B cell (primary cell): ENCODE results near the gene NDUFA6. TPM values are rescaled to one million over a fixed set of nuclear protein-coding genes. Genes with fewer than 3 reads are reported as not detected.

Experiments used
- ATAC-seq: fragments of 200-7000 bp; cut with Tn5 transposase; one replicate; pipeline ENCODE4 v1.10.0; 2021; ENCODE audit warnings: low read depth, mild to moderate bottlenecking, moderate number of reproducible peaks, moderate library complexity
- CTCF ChIA-PET: fragments of 350-600 bp; sonication (Branson Sonifier 250); formaldehyde crosslinking; loops from one replicate; lab custom pipeline; 2021; ENCODE audit warnings: antibody characterized with exemption, inconsistent platforms; lab: Charles Lee
- POLR2A ChIA-PET: fragments of 350-600 bp; sonication (Branson Sonifier 250); formaldehyde crosslinking; loops from one replicate; lab custom pipeline; 2021; ENCODE audit warnings: antibody characterized with exemption; lab: Charles Lee
- DNase-seq: peaks from one replicate; pipeline ENCODE4 v3.0.0; 2013
- H2AFZ ChIP-seq: 2 replicates; pipeline ENCODE4 v1.6.1; 2012; ENCODE audit warnings: mild to moderate bottlenecking, low read depth, low read length; ENCODE audit not compliant: insufficient read depth, poor library complexity, severe bottlenecking
- H3K27ac ChIP-seq, 2 donors: 1 replicate in 1 of 2; 2 replicates in 1 of 2; pipeline ENCODE4 v1.5.1; 2012 to 2013; ENCODE audit warnings: low read length in 2 of 2, mild to moderate bottlenecking in 2 of 2, moderate library complexity in 1 of 2
- H3K27me3 ChIP-seq, 4 experiments: fragments of 200-600 bp in 1 of 4; sonication (generic) in 1 of 4; replicated peaks in 1 of 4; 1 replicate in 2 of 4; 2 replicates in 2 of 4; pipeline versions ENCODE4 v1.6.1 to v1.7.0; 2013 to 2016; ENCODE audit warnings: low read length in 3 of 4, mild to moderate bottlenecking in 2 of 4, mixed read lengths in 1 of 4, moderate library complexity in 1 of 4; ENCODE audit not compliant: insufficient read depth in 4 of 4, control insufficient read depth in 3 of 4; ENCODE audit errors: control extremely low read depth in 1 of 4
- H3K36me3 ChIP-seq, 2 experiments: replicated peaks in 1 of 2; 1 replicate in 1 of 2; 2 replicates in 1 of 2; pipeline versions ENCODE4 v1.6.1 to v1.7.1; 2013; ENCODE audit warnings: low read length in 1 of 2; ENCODE audit not compliant: insufficient read depth in 2 of 2, control insufficient read depth in 1 of 2; ENCODE audit errors: control extremely low read depth in 1 of 2, extremely low read depth in 1 of 2
- H3K4me1 ChIP-seq, 2 donors: fragments of 200-600 bp in 1 of 2; sonication (generic) in 1 of 2; 1 replicate in 1 of 2; 2 replicates in 1 of 2; pipeline versions ENCODE4 v1.5.1 to v1.6.1; 2013 to 2017; ENCODE audit warnings: low read length in 2 of 2; ENCODE audit not compliant: control insufficient read depth in 2 of 2, insufficient read depth in 2 of 2
- H3K4me2 ChIP-seq: replicated peaks from 2 replicates; pipeline ENCODE3; 2012; ENCODE audit warnings: mild to moderate bottlenecking, low read depth, low read length; ENCODE audit not compliant: poor library complexity, severe bottlenecking
- H3K4me3 ChIP-seq, 5 experiments: fragments of 200-600 bp in 1 of 5; sonication (generic) in 1 of 5; 1 replicate in 3 of 5; 2 replicates in 2 of 5; pipeline versions ENCODE4 v1.5.1 to v1.7.0; 2011 to 2016; ENCODE audit warnings: low read length in 4 of 5, mild to moderate bottlenecking in 4 of 5, low read depth in 2 of 5, control low read depth in 1 of 5, moderate library complexity in 1 of 5; ENCODE audit not compliant: insufficient read depth in 1 of 5; ENCODE audit errors: control extremely low read depth in 1 of 5, extremely low read depth in 1 of 5
- H3K79me2 ChIP-seq: fragments of 200-600 bp; sonication (generic); one replicate; pipeline ENCODE4 v1.6.0; 2016; ENCODE audit warnings: low read length; ENCODE audit not compliant: control insufficient read depth, insufficient read depth
- H3K9ac ChIP-seq: fragments of 200-600 bp; sonication (generic); 2 replicates; pipeline ENCODE4 v1.6.1; 2017; ENCODE audit warnings: mild to moderate bottlenecking, low read length, moderate library complexity
- H3K9me3 ChIP-seq, 3 donors: one replicate each; pipeline versions ENCODE4 v1.6.1 to v1.7.1; 2013; ENCODE audit warnings: low read length in 2 of 3; ENCODE audit not compliant: control insufficient read depth in 2 of 3, insufficient read depth in 1 of 3; ENCODE audit errors: control extremely low read depth in 1 of 3
- H4K20me1 ChIP-seq: 2 replicates; pipeline ENCODE4 v1.6.0; 2012; ENCODE audit warnings: mild to moderate bottlenecking, low read length; ENCODE audit not compliant: insufficient read depth, control insufficient read depth, poor library complexity, severe bottlenecking
- H3K27ac Mint-ChIP-seq: one replicate; pipeline ENCODE4 v1.8.0; 2021; ENCODE audit warnings: mixed read lengths
- H3K27me3 Mint-ChIP-seq: one replicate; pipeline ENCODE4 v1.8.0; 2021; ENCODE audit warnings: mixed read lengths
- H3K4me1 Mint-ChIP-seq: one replicate; pipeline ENCODE4 v1.8.0; 2021; ENCODE audit warnings: mixed read lengths
- H3K4me3 Mint-ChIP-seq: one replicate; pipeline ENCODE4 v1.8.0; 2021; ENCODE audit warnings: mixed read lengths
- H3K9me3 Mint-ChIP-seq: one replicate; pipeline ENCODE4 v1.8.0; 2022; ENCODE audit warnings: mixed read lengths; ENCODE audit not compliant: insufficient read depth
- CTCF ChIP-seq: fragments of 200-600 bp; IDR thresholded peaks from one replicate; pipeline ENCODE4 v1.8.0; 2022; ENCODE audit warnings: antibody characterized with exemption, mild to moderate bottlenecking
- EZH2 ChIP-seq: IDR thresholded peaks from 2 replicates; pipeline ENCODE4 v1.6.1; 2012; ENCODE audit warnings: borderline replicate concordance, low read depth, mild to moderate bottlenecking, moderate library complexity, low read length; ENCODE audit not compliant: insufficient read depth, poor library complexity, severe bottlenecking
- WGBS: methylation state at CpG from one replicate; pipeline ENCODE4 v1.1.5; 2013; ENCODE audit warnings: missing lambda C conversion rate; ENCODE audit not compliant: insufficient coverage; 5-methylcytosine and 5-hydroxymethylcytosine counted together
- intact Hi-C: fragments of 100-400 bp; cut with micrococcal nuclease; formaldehyde crosslinking; loops from one replicate; pipeline ENCODE4 v1.10.0; 2022
- polyA plus RNA-seq: library from polyadenylated mRNA; depleted of rRNA; stranded (reverse); fragments of >200 nt; gene quantifications from 2 replicates; pipeline ENCODE4 v1.2.3, GENCODE V29; 2012
- total RNA-seq, 2 donors: library from RNA; stranded (reverse); fragments of 120-200 nt in 1 of 2; gene quantifications; 1 replicate in 1 of 2; 2 replicates in 1 of 2; pipeline versions ENCODE4 v1.2.3 to v1.2.4, GENCODE V29; 2013 to 2022

NDUFA6 gene
- total and polyA plus RNA-seq, 2 donors (not counting 1 experiment from before 2014, with no cell fraction given) = 26.2 to 47.8 TPM

- Histone ChIP-seq H4K20me1 (peaks cover 15% of the 10 kb centered on the region), H2AFZ (no peak overlapping the region), H3K4me1 (peaks cover 14 to 20% of the 10 kb centered on the region in 2 donors), H3K79me2 (peaks cover 81% of the 10 kb centered on the region), H3K27ac (no peak overlapping the region), H3K27me3 (no peaks in the 10 kb centered on the region), H3K4me2 (no peak overlapping the region), H3K4me3 (no peak overlapping the region), H3K9ac (no peak overlapping the region), H3K9me3 (no peaks in the 10 kb centered on the region), H3K36me3 (peaks cover 0 to 52% of the 10 kb centered on the region in 2 experiments)
- H3K4me1 Mint-ChIP-seq = peaks cover 45% of the 10 kb centered on the region
- H3K27me3 Mint-ChIP-seq = no peaks in the 10 kb centered on the region
- H3K9me3 Mint-ChIP-seq = no peaks in the 10 kb centered on the region
- intact Hi-C loops = no loop called here
- 100% methylated on average over 6 of the region's 6 CpGs for WGBS
- H3K4me3 Mint-ChIP-seq = no peak overlapping the region
- TF ChIP-seq EZH2 = no peak
- no peak for TF ChIP-seq CTCF
- ChIA-PET POLR2A (no interaction called here), CTCF (interaction anchor here (0.6 kb wide), 1 partner anchor 365 kb away, joined by 4 read pairs; no protein-coding TSS in a partner anchor)
- no peak for DNase-seq
- no peak for ATAC-seq
- H3K27ac Mint-ChIP-seq = no peak overlapping the region
These were observed 4.5 kb downstream of the NDUFA6 start for GRCh38 chr22:42086051-42086450.

GRCh38 chr22:42084874-42085273 lies 5.7 kb downstream of the NDUFA6 start:
- Histone ChIP-seq H2AFZ (no peak overlapping the region), H3K4me3 (no peak overlapping the region), H3K9me3 (no peaks in the 10 kb centered on the region), H3K27me3 (no peaks in the 10 kb centered on the region), H3K36me3 (peaks cover 0 to 52% of the 10 kb centered on the region in 2 experiments), H4K20me1 (peaks cover 15% of the 10 kb centered on the region), H3K27ac (no peak overlapping the region), H3K4me2 (no peak overlapping the region), H3K79me2 (peaks cover 89% of the 10 kb centered on the region), H3K4me1 (peaks cover 21 to 26% of the 10 kb centered on the region in 2 donors), H3K9ac (no peak overlapping the region)
- intact Hi-C loops = no loop called here
- Mint-ChIP-seq H3K27me3 (no peaks in the 10 kb centered on the region), H3K9me3 (no peaks in the 10 kb centered on the region), H3K4me3 (no peak overlapping the region), H3K27ac (no peak overlapping the region), H3K4me1 (peaks cover 50% of the 10 kb centered on the region)
- no peak for ATAC-seq
- CTCF ChIA-PET = no interaction called here
- TF ChIP-seq CTCF (no peak), EZH2 (no peak)
- POLR2A ChIA-PET = interaction anchor here (0.6 kb wide), 1 partner anchor 166 kb away, joined by 4 read pairs; no protein-coding TSS in a partner anchor
- DNase-seq = no peak
- 100% methylated on average over 6 of the region's 8 CpGs for WGBS
